GM19395 (cell line): ENCODE results near the gene ETDA.
"Not testable (repeated sequence)": the region's sequence is repeated elsewhere in the genome, so short reads cannot be mapped to it uniquely, and the experiment has no call there.

ENCODE experiments used
- ATAC-seq: cut with Tn5 transposase; IDR thresholded peaks from one replicate; pipeline ENCODE4 v1.9.1; 2021; ENCODE audit warnings: mild to moderate bottlenecking, moderate library complexity; ENCODE audit not compliant: unreplicated experiment

The ETDA gene

GRCh38 chrX:135252011-135252518 lies at the start of gene ETDA:
TSS of gene ETDA (plus strand) at chrX:135252061. CDS start at chrX:135253277, 1,216 bp downstream.
- not testable (repeated sequence) for ATAC-seq

GRCh38 chrX:135206427-135206826 lies 45.4 kb upstream of the ETDA start:
- ATAC-seq: not testable (repeated sequence)

- ATAC-seq: peak; percentile 68
These were observed 38.5 kb upstream of the ETDA start for GRCh38 chrX:135213200-135213844.

- not testable (repeated sequence) for ATAC-seq
These were observed 5.9 kb upstream of the ETDA start for GRCh38 chrX:135245989-135246388.

- ATAC-seq: not testable (repeated sequence)
These were observed 4.3 kb downstream of the ETDA start for GRCh38 chrX:135256087-135256684.

DNA sequence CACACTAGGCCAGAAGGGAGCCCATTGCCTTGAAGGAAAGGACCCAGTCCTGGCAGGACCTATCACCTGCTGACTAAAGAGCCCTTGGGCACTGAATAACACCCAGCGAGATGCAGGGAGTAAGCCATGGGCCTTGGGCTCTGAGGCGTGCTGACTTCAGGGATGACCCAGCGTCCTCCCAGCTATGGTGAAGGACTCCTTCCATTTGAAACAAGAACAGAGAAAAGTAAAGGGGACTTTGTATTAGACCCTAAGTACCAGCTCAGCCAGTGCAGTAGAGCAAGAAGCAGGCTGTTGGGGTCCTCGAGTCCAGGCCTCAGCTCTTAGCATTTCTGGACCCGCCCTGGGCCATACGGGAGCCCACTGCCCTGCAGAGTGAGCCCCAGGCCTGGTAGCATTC lies 5.1 kb downstream of the ETDA start:
- ATAC-seq: no peak

GRCh38 chrX:135257469-135257868 lies 5.6 kb downstream of the ETDA start:
- no peak for ATAC-seq

DNA sequence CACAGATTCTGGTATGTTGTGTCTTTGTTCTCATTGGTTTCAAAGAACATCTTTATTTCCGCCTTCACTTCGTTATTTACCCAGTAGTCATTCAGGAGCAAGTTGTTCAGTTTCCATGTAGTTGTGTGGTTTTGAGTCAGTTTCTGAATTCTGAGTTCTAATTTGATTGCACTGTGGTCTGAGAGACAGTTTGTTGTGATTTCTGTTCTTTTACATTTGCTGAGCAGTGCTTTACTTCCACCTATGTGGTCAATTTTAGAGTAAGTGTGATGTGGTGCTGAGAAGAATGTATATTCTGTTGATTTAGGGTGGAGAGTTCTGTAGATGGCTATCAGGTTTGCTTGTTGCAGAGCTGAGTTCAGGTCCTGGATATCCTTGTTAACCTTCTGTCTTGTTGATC lies 9.1 kb downstream of the ETDA start:
- ATAC-seq: not testable (repeated sequence)

DNA sequence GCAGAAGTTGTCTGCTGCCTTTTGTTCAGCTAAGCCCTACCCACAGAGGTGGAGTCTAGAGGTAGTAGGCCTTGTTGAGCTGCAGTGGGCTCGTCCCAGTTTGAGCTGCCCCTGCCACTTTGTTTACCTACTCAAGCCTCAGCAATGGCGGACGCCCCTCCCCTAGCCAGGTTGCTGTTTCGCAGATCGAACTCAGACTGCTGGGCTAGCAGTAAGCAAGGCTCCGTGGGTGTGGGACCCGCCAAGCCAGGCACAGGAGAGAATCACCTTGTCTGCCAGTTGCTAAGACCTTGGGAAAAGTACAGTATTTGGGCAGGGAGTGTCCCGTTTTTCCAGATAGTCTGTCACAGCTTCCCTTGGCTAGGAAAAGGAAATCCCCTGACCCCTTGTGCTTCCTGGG lies 11.5 kb downstream of the ETDA start:
- not testable (repeated sequence) for ATAC-seq

DNA sequence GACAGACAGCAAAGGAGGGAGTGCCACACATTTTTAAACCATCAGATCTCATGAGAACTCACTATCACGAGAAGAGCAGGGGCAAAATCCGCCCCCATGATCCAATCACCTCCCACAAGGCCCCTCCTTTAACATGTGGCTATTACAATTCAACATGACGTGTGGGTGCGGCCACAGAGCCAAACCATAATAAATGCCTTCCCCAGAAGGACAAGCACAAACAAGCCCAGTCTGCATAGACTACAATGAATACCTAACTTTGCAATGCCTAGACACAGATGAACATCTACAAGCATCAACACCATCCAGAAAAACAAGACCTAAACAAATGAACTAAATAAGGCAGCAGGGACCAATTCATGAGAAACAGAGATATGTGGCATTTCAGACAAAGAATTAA lies 12.3 kb downstream of the ETDA start:
- ATAC-seq: no peak

- ATAC-seq: no peak
These were observed 21.3 kb downstream of the ETDA start for GRCh38 chrX:135273162-135273561.

GRCh38 chrX:135275973-135276372 lies 24.1 kb downstream of the ETDA start:
- no peak for ATAC-seq

DNA sequence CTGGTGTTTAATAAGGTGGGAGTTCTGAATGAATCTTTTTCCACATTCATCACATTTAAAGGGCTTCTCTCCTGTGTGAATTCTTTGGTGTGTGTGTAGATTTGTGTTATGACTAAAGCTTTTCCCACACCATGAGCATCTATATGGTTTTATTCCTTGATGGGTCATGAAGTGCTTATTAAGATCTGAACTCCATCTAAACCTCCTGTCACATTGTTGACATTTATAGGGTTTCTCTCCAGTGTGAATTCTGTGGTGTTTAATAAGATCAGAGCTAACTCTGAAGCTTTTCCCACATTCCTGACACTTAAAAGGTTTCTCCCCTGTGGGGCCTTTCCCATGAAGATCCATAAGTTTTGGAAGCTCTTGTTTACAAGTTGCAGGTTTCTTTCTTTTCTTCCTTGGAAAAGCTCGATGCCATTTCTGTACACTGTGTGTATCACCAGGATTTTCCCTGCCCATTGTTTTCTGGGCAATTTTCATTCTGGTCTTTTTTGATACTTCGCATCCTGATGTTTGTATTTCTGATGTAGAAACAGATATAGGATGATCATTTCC lies 35.5 kb downstream of the ETDA start:
- no peak for ATAC-seq

DNA sequence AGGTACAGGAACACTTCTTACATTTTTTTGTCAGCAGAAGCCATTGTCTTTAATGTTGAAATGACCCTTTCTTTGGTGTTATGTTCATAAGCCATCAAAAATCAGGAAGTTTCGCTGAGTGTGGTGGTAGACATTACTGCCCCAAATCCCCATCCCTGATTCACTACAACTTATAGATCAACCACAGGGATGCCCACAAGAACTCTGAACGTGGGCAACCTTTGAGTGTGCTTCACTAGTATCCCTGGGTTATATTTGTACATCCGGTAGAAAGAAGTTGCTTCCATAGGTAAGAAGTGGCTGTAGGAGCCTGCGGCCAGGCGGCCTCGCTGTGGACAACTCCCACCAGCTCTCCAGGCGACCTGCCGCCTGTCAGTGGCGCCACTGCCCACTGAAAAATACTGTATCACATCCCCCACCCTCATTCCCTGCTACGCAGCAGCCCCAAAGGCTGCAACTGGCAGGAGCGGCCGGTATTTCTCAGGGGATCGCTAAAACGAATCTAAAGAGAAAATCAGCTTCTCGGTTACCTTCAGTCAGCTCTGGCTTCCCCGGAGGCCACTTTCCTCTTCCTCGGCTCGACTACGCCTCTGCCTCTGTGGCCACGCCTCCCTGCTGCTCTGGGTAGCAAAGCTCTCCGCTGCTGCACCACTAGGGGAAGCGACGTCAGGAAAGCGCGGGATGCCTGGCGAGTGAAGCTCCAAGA lies 43.5 kb downstream of the ETDA start:
- ATAC-seq: peak; percentile 100

GRCh38 chrX:135295944-135296305 lies 44.1 kb downstream of the ETDA start:
- peak; percentile 73 for ATAC-seq

GRCh38 chrX:135302269-135302873 lies 50.5 kb downstream of the ETDA start:
- ATAC-seq: no peak
